Muscle of arm (tissue), 14 donors: ENCODE results near the gene CFHR1. TPM values are rescaled to one million over a fixed set of nuclear protein-coding genes. Genes with fewer than 3 reads are reported as not detected.
"Not testable (repeated sequence)": the region's sequence is repeated elsewhere in the genome, so short reads cannot be mapped to it uniquely, and the experiment has no call there.

ENCODE experiments used
- DNase-seq: peaks from one replicate; pipeline ENCODE4 v3.0.0-alpha.2; 2013
- long read RNA-seq, 11 donors: transcript quantifications; one replicate each; lab custom pipeline, GENCODE V29; 2026
- polyA plus RNA-seq, 12 donors: library from polyadenylated mRNA; unstranded; fragments of 120-200 nt; gene quantifications; one replicate each; pipeline ENCODE4 v1.2.1, GENCODE V29; 2013; ENCODE audit not compliant: insufficient read length in 12 of 12

Gene CFHR1
- 1 to 10 TPM in 3 of 12 donors, under 1 TPM in 6, not detected in 3; 0.43 to 2.7 (median 0.69) TPM for polyA plus RNA-seq
- long read RNA-seq, donor 1, result 0 reads
- long read RNA-seq, donor 2, result 0 reads
- long read RNA-seq, donor 3, result 0 reads
- long read RNA-seq, donor 4, result 0 reads
- long read RNA-seq, donor 5, result 0 reads
- long read RNA-seq, donor 6, result 0 reads
- long read RNA-seq, donor 7, result 0 reads
- long read RNA-seq, donor 8, result 0 reads
- long read RNA-seq, donor 9, result 0 reads
- long read RNA-seq, donor 10, result 0 reads
- long read RNA-seq, donor 11, result 0 reads

GRCh38 chr1:196819531-196819930, at the start of gene CFHR1:
TSS of gene CFHR1 (plus strand) at chr1:196819731. CDS start at chr1:196819845, 114 bp downstream.
- DNase-seq, result not testable (repeated sequence)

GRCh38 chr1:196769823-196770222, 49.7 kb upstream of the CFHR1 start:
- not testable (repeated sequence) for DNase-seq

GRCh38 chr1:196773713-196774112, 45.8 kb upstream of the CFHR1 start:
- no peak for DNase-seq

GRCh38 chr1:196774175-196774574, 45.4 kb upstream of the CFHR1 start:
- DNase-seq, result peak; percentile 3

- DNase-seq, result no peak
Observed at GRCh38 chr1:196774603-196775002, 44.9 kb upstream of the CFHR1 start, which contains the start of gene CFHR3. TSS of gene CFHR3 (plus strand) at chr1:196774840. CDS start at chr1:196774887, 47 bp downstream.

- DNase-seq, result no peak
Observed at GRCh38 chr1:196777603-196778002, 41.9 kb upstream of the CFHR1 start.

GRCh38 chr1:196779093-196779492, 40.4 kb upstream of the CFHR1 start:
- no peak for DNase-seq

- not testable (repeated sequence) for DNase-seq
Observed at GRCh38 chr1:196791252-196791651, 28.3 kb upstream of the CFHR1 start.

- not testable (repeated sequence) for DNase-seq
Observed at GRCh38 chr1:196794103-196794502, 25.4 kb upstream of the CFHR1 start.

- no peak for DNase-seq
Observed at GRCh38 chr1:196797891-196798290, 21.6 kb upstream of the CFHR1 start.

- not testable (repeated sequence) for DNase-seq
Observed at GRCh38 chr1:196801920-196802319, 17.6 kb upstream of the CFHR1 start.

- no peak for DNase-seq
Observed at GRCh38 chr1:196808529-196809235, 10.8 kb upstream of the CFHR1 start.

- not testable (repeated sequence) for DNase-seq
Observed at GRCh38 chr1:196817442-196817841, 2.1 kb upstream of the CFHR1 start.

GRCh38 chr1:196827860-196828259, 8.3 kb downstream of the CFHR1 start:
- DNase-seq, result peak; percentile 9

- not testable (repeated sequence) for DNase-seq
Observed at GRCh38 chr1:196849613-196850492, 30.3 kb downstream of the CFHR1 start.

GRCh38 chr1:196856053-196856452, 36.5 kb downstream of the CFHR1 start:
- no peak for DNase-seq

GRCh38 chr1:196857188-196857587, 37.7 kb downstream of the CFHR1 start:
- DNase-seq, result no peak

GRCh38 chr1:196858811-196859210, 39.3 kb downstream of the CFHR1 start:
- no peak for DNase-seq

- DNase-seq, result no peak
Observed at GRCh38 chr1:196860323-196860884, 40.9 kb downstream of the CFHR1 start.

- DNase-seq, result no peak
Observed at GRCh38 chr1:196861429-196861828, 41.9 kb downstream of the CFHR1 start.

GRCh38 chr1:196866974-196867373, 47.4 kb downstream of the CFHR1 start:
- no peak for DNase-seq

GRCh38 chr1:196873385-196873784, 53.9 kb downstream of the CFHR1 start:
- no peak for DNase-seq
